ENCODE results near the gene ABHD8.
A peak's percentile ranks its signal among the peaks of the same experiment; 100 is the strongest.

Gene ABHD8

DNA sequence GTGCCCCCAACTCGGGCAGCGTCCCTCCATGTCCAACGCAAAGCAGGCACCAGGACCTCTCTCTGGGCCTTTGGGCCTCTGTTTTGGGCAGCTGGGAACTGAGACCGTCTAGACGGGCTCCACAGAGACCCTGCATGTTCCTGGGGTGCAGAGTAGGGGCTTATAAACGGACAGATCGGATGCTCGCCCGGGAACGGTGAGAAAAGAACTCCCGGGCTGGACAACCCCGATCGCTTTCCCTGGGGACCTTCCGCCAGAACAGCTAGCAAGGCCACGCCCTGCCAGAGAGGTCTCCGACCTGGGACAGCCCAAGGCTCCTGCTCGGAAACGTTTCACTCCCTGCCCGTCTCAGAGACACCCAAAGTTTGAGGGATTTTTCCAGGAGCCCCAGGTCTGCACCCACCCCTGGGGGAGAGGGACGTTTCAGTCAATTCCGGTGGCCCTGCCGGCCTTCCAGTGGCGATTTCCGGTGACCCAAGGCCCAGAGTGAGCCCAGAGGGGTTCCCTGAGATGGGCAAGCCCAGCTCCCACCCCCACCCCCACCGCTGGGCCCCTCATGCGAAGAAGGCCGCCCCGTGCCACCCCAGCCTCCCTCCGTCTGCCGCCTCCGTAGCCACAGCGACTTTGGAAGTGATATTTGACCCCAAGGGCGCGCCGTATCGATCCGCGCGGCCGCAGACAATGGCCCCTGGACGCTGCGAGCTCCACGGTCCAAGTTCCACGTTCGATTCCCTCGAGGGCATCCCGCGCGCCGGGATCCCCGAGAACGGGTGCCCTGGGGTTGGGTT is 59.2 kb downstream of the ABHD8 start:
- DNase-seq = peak in 3 of 58 donors; percentile 8 to 18 (median 11)

- DNase-seq = peak in 1 of 58 donors; percentile 11
These were observed 59.9 kb downstream of the ABHD8 start for GRCh38 chr19:17243211-17243829.

GRCh38 chr19:17242431-17243208 is 60.6 kb downstream of the ABHD8 start:
- DNase-seq = no peak

All from anterior cingulate cortex (tissue), 58 donors.